HuH-7.5 (cell line): Measurements from ENCODE around the gene ASPG.

Experiments used
- DNase-seq: peaks from one replicate; pipeline ENCODE4 v3.0.0; 2011; ENCODE audit warnings: low spot score

ASPG gene

DNA sequence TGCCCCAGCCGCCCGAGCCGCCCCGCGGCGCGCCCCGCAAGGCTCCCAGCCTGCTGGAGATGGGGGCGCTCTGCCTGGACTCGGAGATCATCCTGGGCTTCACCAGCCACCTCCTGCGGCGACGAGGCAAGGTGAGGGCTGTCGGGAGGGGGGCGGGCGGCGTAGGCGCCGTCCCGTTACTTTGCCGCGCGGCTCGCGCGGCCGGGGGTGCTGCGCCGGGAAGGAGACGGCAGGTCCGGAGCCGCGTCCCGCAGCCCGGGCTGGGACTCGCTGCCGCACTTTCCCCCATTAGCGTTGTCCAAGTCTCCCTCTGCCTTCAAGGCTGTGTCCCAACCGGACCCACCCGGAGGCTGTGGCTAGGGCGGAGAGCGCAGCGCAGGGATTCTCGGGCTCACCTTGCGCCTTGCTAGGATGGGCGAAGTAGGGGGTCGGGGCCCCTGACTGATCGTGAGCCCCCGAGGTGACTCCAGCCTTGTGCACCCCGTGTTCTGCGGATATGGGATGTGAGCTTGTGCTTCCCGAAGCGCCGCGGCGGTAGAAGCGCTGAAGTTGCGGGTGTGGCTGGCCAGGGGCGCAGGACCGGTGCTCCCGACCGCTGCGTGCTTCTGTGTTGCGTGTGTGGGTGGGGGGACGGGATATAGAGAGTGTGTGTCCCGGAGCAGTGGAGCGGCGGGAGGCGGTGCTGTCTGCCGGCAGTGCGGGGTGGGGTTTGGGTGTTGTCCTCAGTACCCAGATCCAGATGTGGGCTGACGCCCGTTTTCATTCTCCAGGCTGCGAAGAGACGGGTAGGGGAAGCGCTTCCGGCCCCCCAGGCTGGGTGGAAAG lies 51.2 kb downstream of the ASPG start:
- DNase-seq, result no peak

DNA sequence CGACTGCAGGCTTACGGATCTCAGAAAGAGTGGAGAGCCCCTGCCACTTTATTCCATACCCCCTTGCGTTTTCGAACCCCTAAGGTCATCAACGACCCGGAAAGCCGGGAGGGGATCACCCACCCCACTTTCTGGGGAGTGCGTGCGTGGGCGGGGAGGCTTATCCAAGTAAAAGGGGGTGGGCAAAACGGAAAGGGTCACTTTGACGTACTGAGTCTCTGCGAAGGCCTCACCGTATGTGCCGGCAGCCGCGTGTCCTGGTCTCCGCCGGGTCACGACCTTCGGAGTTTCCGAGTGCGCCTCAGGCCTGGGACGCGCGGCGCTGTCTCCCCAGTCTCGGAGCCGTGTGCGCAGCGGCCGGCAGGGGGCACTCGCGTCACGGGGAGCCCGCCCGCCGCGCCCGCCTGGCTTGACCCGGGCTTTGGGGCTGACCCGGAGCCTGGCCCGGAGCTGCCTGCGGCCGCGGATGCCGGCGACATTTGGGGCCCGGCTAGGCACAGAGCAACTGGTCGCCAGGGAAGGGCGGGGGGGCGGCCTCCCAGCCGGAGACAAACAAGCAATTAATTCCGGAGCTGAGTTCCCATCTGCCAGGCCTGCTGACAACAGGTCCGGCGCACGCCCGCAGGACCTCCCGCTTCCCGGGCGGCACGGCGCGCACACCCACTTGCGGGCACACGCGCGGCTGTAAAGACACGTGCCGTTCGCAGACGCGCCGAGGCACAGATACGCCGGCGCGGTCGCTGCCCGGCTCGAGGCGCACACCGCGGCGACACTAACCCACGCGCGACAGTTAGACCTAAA lies 52.0 kb downstream of the ASPG start:
- DNase-seq, result peak; percentile 96

DNA sequence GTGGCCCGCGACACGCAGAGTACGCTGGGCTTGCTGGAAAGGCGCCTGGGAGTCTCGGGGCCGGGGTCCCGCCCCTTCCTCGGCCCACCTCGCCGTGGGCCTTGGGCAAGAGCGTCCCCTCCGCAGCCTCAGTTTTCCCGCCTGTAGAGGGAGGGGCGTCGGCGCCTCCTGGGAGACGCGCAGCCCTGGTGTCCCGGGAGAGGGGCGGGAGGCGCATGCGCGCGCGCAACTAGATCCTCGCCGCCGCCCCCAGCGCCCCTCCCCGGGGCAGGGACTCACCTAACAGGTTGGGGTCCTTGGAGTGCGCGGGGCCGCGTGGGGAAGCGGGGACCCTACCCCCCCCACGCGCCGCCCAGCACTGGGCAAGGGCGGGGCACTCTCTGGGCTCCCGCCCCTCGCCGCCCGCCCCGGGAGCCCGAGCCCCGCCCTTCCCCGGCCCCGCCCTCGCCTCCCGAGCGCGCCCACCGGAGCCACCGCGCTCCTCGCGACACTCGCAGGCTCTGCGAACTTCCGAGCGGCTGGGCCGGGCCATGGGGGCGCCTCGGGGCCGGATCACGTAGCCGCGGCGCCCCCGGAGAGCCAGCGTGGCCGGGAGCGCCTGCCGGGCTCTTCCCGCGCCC lies 52.7 kb downstream of the ASPG start, which contains the start of gene KIF26A:
KIF26A (plus strand) TSS at position 490 of the 620 bp plus-strand sequence. CDS start 136 bp downstream, outside the sequence.
- no peak for DNase-seq

DNA sequence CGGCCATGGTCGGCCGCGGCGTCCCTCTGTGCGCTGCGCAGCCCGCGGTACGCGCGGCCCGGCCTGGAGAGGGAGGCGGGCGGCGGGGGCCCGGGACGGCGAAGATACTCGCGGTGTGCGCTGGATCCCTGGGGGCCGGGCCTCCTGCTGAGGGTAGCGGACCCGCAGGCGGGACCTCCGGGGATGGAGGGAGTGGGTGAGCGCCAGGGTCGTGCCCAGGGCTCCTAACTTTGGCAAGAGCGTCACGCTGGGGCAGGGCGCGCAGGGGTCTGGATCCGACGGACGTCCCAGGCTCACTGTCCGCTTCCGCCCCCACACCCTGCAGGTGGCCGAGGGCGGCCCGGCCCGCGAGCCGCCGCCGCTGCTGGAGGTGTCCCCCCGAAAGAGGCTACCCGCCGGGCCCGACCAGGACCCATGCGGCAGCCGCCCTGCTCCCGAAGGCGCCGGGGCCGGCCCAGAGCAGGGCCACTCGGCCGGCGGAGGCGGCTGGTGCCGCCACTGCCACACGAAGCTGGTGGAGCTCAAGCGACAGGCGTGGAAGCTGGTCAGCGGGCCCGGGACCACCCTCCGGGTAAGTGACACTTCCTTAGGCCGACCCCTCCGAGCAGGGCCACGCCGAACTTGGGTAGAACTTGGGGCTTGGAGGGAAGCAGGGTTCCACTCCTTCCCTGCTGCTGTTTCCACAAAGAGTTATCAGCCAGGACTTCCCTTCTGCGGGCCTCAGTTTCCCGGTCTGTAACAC lies 53.4 kb downstream of the ASPG start:
- no peak for DNase-seq

DNA sequence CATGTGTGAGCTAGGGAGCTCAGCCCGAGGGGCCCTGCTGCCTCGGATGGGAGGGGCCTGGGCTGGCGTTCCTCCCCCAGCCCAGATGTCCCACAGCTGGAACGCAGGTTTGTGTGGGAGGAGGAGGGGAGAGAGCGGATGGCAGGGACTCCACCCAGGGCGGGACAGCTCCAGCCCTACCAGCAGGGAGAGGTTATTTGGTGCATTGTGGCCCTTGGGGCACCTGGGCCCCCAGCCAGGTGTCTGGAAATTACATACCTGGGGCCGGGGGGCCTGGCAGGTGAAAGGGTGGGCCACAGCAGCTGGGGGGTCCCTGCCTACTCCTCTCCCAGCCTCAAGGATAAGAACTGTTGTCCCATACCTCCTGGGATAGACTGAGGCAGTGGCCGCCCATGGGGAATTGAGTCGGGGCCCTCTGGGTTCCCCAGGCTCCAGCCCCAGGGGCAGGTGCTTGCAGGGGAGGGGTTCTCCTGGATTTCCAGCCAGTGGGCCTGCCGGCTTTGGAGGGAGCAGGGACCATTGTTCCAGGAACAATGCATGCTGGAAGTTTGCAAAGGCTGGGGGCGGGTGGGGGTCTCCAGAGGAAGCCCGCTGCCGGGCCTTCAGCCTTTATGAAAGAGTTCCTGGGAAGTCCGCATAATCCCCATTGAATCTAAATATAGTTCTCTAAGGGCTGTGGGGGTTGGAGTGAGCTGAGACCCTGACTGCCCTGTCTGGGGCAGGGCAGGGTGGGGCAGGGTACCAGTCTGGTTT lies 54.1 kb downstream of the ASPG start:
- DNase-seq, result no peak

DNA sequence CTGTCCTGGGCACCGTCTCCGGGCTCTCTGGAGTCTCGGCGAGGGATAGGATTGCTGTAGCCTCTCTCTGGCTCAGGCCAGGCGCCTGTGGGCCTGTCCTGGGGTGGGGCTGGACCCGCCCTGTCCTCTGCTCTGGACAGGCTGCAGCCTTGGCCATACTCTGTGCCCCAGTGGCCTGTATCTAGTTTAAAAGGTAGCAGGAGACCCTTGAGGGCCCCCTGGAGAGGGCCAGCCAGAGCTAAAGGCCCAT lies 54.6 kb downstream of the ASPG start:
- DNase-seq, result no peak

DNA sequence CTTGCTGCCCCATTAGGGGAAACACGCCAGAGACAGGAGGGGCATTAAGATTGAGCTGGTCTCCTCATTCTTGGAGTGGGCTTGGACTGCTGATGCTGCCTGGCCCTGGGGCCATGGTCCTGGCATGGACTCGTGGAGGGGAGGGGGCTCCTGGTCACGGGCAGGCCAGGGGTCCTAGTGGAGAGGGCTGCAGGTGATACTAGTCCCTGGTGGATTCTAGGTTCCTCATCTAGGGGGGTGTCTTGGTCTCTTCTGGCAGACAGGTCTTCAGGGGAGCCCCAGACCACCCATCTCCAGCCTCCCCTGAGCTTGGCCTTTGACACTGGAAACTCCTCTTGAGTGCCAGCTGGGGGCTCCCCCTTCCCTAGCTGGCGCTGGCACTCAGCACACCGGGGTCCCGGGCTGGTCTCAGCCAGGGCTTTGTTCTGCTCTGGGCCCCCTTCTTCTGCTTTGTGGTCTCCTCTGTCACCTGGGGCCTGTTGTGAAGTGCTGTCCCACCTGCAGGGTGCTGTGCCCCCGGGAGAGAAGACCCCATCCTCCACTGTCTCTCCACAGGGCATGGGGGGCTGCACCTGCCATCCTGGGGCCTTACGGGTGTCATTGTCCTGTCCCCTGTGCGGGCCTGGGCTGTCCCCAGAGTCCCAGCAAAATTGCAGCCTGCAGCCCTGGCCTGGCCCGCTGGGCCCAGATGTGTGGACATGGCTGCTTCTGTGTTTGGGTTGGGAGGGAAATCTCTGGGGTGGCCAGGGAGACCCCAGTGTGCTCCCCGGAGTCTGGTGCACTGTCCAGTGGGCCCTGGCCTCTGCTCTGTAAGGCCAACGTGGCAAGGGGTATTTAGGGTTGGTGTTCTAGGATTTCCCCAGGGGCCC lies 55.2 kb downstream of the ASPG start:
- no peak for DNase-seq

DNA sequence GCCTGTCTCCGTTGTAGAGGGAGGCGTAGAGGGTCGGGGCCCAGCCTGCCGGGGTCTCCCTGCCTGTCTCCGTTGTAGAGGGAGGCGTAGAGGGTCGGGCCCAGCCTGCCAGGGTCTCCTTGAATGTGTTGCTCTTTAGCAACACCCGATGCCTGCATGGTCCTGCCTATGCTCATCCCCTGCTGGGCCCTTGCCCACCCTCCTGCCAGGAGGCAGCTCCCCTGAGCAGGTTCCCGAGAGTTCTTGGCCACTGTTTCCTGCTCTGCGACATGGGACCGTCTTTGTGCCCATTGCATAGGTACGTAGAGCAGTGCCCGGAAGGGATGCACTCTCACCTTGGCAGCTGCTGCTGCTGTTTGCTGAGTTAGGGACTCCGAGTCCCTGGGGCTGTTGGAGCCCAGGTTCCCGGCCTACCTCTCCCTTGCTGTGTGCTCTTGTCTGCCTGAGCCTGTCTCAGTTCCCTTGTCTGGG lies 56.2 kb downstream of the ASPG start:
- no peak for DNase-seq

DNA sequence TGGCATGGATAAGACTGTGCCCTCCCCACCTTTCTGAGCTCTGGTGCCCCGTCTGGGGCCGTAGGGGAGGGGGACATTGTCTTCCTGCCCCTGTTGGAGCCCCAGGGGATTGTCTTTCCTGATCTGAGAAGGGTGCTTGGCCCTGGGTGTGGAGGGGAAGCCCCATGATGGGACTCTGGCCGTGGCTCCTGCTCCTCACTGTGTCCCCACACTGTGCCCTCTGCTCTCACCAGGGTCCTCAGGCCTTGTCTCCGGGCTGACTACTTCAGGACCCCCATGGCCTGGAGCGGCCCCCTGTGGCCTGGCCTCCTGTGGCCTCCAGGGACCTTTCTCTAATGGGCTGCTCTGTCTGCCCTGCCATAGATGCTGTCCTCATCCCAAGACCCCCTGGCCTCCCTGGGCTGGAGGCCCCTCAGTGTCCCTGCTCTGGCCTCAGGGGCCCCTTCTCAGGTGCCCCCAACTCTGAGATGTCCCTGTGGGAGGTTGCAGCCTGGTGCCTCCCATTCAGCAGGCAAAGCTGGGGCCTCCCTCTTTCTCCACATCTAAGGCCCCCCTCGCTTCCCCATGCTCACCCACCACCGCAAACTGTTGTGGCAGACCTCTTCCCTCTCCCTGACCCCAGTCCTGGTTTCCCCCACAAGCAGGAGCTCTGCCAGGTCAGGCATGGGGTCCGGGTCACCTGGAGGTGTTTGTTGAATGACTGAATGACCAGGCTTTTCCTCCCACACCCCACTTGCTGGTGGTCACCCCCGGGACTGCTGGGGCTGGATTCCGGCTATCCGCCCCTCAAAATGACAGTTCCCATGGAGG lies 56.8 kb downstream of the ASPG start:
- no peak for DNase-seq

DNA sequence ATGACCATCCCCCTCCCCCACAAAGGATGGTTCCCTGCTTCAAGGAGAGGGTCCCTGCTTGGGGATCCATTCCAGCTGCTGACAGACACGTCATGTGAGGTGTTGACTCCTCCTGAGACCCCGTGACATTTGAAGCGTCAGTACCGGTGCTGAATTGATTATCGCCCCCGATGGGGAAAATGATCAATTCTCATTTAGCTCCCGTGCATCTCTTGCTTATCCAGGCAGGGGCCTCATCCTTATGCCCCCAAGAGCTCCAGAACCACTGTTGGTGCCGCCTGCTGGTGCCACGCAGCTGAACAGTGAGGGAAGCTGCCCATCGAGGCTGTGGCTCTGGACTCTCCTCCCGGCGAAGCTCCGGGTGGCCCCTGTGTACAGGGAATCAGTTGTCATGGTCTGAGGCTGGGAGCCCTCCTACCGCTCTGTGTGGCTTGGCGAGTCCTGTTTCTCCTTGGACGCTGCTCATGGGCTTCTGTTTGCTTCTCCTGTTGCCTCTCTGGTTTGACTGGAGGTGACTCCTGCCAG lies 57.5 kb downstream of the ASPG start:
- DNase-seq, result no peak

DNA sequence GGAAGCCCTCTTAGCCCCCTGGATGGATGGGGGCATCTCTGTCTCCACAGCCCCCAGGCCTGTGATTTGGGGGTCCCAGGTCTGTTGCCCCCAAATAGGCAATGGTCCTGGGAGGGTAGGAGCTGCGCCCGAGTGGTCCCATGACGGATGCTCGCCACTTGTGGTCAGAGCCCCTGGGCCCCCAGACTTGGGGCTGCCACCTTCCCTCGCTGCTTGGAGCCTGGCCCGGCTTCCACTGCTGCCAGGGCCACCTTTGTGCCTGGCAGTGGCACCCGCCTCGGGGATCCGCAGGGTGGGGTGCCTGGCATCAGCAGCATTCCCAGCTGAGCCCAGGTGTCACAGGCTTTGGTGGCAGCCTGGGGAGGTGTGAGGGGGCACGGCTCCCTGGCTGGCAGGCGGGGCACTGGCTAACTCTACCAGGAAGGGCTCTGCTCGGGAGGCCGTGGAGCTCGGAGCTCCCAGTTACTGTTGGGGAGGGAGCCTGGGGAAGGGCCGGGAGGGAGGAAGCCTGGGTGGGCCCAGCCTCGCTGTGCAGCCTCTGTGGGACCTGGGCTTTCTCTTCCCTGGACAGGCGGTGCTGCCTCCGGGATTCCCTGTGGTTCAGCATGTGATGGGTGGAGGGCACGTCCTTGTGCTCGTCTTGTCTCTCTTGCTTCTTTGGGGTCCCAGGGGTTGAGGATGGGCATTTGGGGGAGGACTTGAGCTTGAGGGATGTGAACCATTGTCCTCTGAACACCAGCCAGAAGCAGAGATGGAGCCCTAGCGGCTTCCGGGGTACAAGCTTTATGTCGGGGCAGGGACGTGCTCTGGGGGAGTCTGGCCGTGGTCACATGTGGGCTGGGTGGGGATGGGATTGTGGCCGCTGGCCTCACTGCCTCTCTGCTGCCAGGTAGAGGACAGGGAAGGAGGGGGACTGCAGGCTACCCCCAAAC lies 58.3 kb downstream of the ASPG start:
- no peak for DNase-seq

DNA sequence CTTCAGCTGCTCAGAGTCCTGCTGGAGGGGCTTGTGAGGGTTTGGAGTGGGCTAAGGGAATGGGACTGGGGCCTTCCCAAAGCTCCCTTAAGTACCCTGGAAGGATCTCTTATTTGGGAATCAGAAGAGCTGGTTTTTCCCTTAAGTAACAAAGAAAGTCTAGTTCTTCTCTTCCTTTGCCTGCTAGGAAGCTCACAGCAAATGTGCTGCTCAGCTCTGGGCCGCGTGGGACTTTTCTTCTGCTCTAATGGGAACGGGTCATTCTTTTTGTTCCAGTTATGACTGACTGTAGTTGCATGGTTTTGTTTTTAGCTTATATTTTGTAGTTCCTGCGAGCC lies 58.9 kb downstream of the ASPG start:
- no peak for DNase-seq

DNA sequence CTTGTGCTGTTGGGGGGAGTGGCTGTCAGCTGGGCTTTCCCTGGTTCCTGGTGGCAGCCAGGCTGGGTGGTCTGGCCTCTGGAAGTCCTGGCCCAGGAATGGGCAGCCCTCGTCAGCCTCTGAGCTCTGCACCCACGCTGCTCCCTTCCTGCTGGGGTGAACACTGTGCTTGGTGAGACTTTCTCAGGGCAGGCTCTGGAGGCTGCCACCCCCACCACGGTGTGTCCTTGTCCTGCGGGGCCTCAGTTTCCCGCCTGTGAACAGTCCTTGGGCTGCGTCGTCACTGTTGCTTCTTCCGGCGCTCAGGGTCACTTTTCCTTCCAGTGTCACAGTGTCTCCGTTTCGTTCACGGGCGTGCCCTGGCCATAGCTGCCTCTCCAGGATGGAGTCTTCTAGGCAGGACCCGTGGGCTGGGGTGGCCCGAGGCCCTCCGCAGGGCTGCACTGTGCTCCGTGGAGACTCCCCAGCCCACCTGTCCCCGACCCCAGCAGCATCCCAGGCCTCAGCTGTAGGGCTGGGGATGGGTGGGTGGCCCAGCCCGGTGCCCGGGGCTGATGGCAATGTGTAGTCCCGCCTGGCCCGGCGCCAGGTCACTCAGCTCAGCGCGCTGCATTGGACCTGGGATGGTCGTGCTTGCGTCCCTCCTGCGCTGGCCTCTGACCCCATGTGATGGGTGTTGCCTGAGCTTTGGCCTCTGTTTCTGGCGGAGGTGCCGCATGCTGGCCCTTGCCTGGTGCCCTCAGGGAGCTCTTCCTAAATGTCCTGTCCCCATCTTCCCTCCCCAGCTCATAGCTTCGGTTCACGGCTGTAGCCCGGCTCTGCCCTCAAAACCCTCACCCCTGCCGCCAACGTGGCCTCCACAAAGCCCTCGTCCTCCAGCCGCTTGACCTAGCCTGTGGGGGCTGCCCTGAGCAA lies 59.7 kb downstream of the ASPG start:
- no peak for DNase-seq

DNA sequence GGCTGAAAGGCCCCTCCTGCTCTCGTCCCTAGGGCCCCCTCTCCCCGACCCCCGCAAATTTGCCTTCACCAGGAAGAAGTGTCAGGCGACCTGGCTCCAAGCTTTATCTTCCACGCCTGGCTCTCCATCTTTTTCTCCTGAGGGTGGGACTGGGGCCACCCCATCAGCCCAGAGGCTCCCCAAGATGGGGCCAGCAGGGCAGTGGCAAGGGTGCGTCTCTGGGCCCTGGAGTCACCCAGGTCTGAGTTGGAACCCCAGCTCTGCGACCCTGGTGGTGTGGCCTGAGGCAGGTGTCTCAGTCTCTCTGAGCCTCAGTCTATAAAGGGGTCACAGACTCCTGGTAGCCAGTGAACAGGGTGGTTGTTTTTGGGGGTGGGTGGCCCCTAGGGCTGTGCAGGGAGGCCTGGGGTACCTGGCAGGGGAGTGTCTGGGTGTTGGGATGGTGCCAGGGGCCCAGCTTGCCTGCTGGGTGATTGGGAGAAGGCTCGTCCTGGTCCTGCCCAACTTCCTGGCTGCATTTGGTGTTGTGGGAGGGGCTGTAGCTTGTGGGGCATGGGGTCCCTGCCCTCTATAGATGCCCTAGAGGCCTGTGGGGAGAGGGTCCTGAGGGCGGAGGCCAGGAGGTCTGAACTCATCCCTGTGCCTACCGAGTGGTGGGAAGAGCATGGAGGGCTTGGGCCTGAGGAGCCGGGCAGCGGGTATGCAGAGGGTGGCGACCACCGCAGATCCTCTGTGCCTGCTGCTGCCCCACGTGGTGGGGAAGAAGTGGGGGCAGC lies 60.5 kb downstream of the ASPG start:
- no peak for DNase-seq

DNA sequence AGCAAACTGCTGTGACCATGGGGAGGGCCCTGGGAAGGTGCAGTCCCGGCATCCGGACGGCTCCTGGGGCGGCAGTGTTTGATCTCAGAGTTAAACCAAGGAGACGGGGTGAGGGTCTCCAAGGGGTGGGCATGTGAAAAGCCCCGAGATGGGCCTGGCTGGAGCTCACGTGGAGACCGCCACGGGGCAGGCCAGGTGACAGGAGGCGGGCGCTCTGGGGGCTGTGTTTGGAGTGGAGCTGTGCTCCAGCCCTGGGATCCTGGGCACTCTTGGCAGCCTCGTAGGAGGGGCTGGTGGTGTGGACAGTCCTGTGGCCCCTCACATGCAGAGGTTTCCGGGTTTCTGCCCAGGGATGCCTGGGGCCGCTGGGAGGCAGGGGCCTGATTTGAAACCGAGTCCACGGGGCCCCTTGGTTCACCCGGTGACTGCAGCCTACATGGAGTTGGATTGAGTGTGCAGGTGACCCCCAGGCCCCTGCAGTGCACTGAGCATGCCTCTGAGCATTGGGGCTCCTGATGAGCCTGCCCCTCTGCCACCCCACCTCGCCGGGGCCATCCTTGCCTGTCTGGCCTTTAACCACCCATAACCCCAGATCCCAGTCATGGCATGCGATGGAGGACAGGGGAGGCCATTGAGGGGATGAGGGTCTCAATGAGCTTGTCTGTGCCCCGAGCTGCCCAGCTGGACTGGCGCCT lies 61.3 kb downstream of the ASPG start:
- no peak for DNase-seq
